ENCODE measurements around the gene MGAM2. TPM values are rescaled to one million over a fixed set of nuclear protein-coding genes. Genes with fewer than 3 reads are reported as not detected.

MGAM2 gene
- total and polyA plus RNA-seq, 2 of the 8 experiments (the other 6 are each of a cell fraction or from before 2014, with no cell fraction given) = 0.02 TPM; not detected in 1

GRCh38 chr7:142240546-142240945 lies 129.0 kb downstream of the MGAM2 start (continued):
- TF ChIP-seq ATF3 (IDR thresholded peaks at IDR 0.05; ENCODE audit: insufficient read depth, low read depth, low read length) = no peak
- TF ChIP-seq SIRT6 (IDR thresholded peaks at IDR 0.05; ENCODE audit: low read length) = no peak

Data from H1 (cell line).